Peyer's patch (tissue), 4 donors: ENCODE data around the gene NUP62.

Experiments
- CTCF ChIP-seq, 6 experiments: fragments of 450-650 bp in 4 of 6; fragments of 200-600 bp in 2 of 6; sonication (generic) in 1 of 6; IDR thresholded peaks; one replicate each; pipeline ENCODE4 v1.5.1; 2017 to 2019; ENCODE audit warnings: antibody characterized with exemption in 6 of 6, mild to moderate bottlenecking in 3 of 6, moderate library complexity in 1 of 6
- POLR2A ChIP-seq, 2 donors: fragments of 450-650 bp; IDR thresholded peaks; one replicate each; pipeline ENCODE4 v1.5.1; 2017; ENCODE audit warnings: antibody characterized with exemption in 2 of 2, mild to moderate bottlenecking in 2 of 2, moderate library complexity in 2 of 2

DNA sequence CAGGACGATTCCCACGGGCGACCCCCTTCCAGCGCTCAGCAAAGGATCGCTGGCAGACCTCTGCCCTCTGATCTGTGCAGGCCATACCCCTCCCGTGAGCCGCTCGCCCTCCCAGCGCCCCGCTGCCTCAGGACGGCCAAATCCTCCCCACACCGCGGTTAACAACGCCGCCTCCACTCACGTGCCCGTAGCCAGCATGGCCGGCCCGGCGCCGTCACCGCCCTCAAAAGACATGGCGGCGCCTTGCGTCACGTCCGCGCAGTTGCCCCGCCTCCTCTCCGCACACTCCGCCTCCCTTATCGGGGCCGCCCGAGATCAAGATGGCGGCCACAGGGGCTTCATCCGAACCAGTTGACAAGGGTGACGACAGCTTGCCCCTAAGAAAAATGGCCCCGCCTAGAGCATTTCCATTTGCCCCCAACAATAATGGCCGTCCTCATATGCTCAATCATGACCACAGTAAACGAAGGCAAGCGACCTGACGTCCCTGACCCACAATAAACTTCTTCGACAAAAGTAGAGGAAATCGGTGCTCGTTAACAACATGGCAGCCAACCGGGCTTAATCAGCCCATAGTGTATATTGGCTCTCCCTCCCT, 52.8 kb downstream of the NUP62 start:
- TF ChIP-seq CTCF (IDR thresholded peaks at IDR 0.05), result no peak
- TF ChIP-seq POLR2A (IDR thresholded peaks at IDR 0.05), result peak; percentile 10 to 20
